Measurements from ENCODE around the gene REX1BD.

- TF ChIP-seq CTCF (conservative IDR thresholded peaks at IDR 0.05; ENCODE audit: low read length) (peak; percentile 48), EZH2phosphoT487 (IDR thresholded peaks at IDR 0.05; ENCODE audit: borderline replicate concordance) (no peak)
Observed at GRCh38 chr19:18590273-18591272, 2.0 kb downstream of the REX1BD start.
